Measurements from ENCODE around the gene MBD3L2B.

DNA sequence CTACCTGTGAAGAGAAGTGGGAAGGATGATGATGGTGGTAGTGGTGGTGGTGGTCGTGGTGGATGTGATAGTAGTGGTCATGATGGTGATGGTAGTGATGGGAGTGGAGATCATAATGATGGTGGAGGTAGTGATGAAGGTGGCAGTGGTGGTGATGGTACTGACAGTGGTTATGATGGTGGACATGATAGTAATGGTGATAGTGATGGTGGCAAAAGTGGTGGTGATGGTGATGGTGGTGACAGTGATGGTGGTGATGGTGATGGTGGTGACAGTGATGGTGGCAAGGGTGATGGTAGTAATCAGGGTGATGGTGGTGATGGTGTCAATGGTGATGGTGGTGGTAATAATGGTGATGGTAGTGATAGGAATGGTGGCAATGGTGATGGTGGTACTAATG is 26.2 kb downstream of the MBD3L2B start:
- TF ChIP-seq, protein P1, sequence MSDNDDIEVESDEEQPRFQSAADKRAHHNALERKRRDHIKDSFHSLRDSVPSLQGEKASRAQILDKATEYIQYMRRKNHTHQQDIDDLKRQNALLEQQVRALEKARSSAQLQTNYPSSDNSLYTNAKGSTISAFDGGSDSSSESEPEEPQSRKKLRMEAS (IDR thresholded peaks at IDR 0.05), result no peak
- TF ChIP-seq FOXS1 (CRISPR knock-in tag; IDR thresholded peaks at IDR 0.05) (no peak), PHF8 (IDR thresholded peaks at IDR 0.05; ENCODE audit: borderline replicate concordance, low read depth) (no peak), EP300 (IDR thresholded peaks at IDR 0.05) (no peak), FOSL2 (IDR thresholded peaks at IDR 0.05) (no peak), FOSL2 (CRISPR knock-in tag; IDR thresholded peaks at IDR 0.05) (no peak), CHD2 (IDR thresholded peaks at IDR 0.05; ENCODE audit: low read length, partially characterized antibody) (no peak), POLR2A (IDR thresholded peaks at IDR 0.05; ENCODE audit: low read length) (no peak), RNF2 (IDR thresholded peaks at IDR 0.05; ENCODE audit: borderline replicate concordance, low read depth) (no peak)
- TF ChIP-seq, protein P2, sequence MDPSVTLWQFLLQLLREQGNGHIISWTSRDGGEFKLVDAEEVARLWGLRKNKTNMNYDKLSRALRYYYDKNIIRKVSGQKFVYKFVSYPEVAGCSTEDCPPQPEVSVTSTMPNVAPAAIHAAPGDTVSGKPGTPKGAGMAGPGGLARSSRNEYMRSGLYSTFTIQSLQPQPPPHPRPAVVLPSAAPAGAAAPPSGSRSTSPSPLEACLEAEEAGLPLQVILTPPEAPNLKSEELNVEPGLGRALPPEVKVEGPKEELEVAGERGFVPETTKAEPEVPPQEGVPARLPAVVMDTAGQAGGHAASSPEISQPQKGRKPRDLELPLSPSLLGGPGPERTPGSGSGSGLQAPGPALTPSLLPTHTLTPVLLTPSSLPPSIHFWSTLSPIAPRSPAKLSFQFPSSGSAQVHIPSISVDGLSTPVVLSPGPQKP (IDR thresholded peaks at IDR 0.05; ENCODE audit: low read depth, low read length), result no peak
- TF ChIP-seq, protein P3, sequence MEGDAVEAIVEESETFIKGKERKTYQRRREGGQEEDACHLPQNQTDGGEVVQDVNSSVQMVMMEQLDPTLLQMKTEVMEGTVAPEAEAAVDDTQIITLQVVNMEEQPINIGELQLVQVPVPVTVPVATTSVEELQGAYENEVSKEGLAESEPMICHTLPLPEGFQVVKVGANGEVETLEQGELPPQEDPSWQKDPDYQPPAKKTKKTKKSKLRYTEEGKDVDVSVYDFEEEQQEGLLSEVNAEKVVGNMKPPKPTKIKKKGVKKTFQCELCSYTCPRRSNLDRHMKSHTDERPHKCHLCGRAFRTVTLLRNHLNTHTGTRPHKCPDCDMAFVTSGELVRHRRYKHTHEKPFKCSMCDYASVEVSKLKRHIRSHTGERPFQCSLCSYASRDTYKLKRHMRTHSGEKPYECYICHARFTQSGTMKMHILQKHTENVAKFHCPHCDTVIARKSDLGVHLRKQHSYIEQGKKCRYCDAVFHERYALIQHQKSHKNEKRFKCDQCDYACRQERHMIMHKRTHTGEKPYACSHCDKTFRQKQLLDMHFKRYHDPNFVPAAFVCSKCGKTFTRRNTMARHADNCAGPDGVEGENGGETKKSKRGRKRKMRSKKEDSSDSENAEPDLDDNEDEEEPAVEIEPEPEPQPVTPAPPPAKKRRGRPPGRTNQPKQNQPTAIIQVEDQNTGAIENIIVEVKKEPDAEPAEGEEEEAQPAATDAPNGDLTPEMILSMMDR (IDR thresholded peaks at IDR 0.05), result no peak

Data from A549 (cell line).